ENCODE data around the gene OLA1. TPM values are rescaled to one million over a fixed set of nuclear protein-coding genes. Genes with fewer than 3 reads are reported as not detected.

OLA1 gene
- polyA plus RNA-seq, 2 donors = 40.2 to 77.1 TPM

- H3K9me3 ChIP-seq (ENCODE audit: control insufficient read depth in 2 of 2, insufficient read depth in 1 of 2, low read depth in 1 of 2, low read length in 1 of 2) = no peaks in the 10 kb centered on the region
- H3K27me3 ChIP-seq (ENCODE audit: control insufficient read depth in 1 of 2, insufficient read depth in 2 of 2, low read length in 2 of 2) = no peaks in the 10 kb centered on the region
- H3K4me3 ChIP-seq (ENCODE audit: low read depth in 1 of 2, low read length in 2 of 2) = no peak overlapping the region
- no peaks in the 10 kb centered on the region for H3K36me3 ChIP-seq (ENCODE audit: control insufficient read depth in 2 of 2, insufficient read depth in 2 of 2, low read length in 1 of 2)
- H3K4me1 ChIP-seq (ENCODE audit: control insufficient read depth in 2 of 2, insufficient read depth in 2 of 2, low read length in 1 of 2) = no peaks in the 10 kb centered on the region
- WGBS, 2 donors = 65 to 68% methylated on average over 1 of the region's 1 CpG
- H3K27ac ChIP-seq (ENCODE audit: low read depth in 2 of 2, low read length in 1 of 2) = no peak overlapping the region
These were observed 63.4 kb downstream of the OLA1 start for GRCh38 chr2:174184915-174185314.

DNA sequence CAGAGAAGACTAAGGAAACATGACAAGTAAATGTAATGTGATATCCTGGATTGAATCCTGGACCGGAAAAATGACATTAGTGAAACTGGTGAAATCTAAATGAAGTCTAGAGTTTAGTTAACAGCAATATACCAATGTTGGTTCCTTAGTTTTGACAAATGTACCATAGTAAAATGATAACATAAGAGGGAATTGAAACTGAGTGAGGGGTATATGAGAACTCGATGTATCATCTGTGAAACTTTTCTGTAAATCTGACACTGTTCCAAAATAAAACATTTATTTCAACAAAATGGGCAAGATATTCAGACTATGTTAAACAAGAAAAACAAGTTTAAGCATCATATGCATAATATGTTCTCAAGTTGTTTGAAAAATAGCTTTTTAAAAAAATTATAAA lies 63.8 kb downstream of the OLA1 start:
- H3K36me3 ChIP-seq (ENCODE audit: control insufficient read depth in 2 of 2, insufficient read depth in 2 of 2, low read length in 1 of 2) = no peaks in the 10 kb centered on the region
- no peaks in the 10 kb centered on the region for H3K27me3 ChIP-seq (ENCODE audit: control insufficient read depth in 1 of 2, insufficient read depth in 2 of 2, low read length in 2 of 2)
- H3K27ac ChIP-seq (ENCODE audit: low read depth in 2 of 2, low read length in 1 of 2) = no peak overlapping the region
- no peaks in the 10 kb centered on the region for H3K9me3 ChIP-seq (ENCODE audit: control insufficient read depth in 2 of 2, insufficient read depth in 1 of 2, low read depth in 1 of 2, low read length in 1 of 2)
- no peaks in the 10 kb centered on the region for H3K4me1 ChIP-seq (ENCODE audit: control insufficient read depth in 2 of 2, insufficient read depth in 2 of 2, low read length in 1 of 2)
- H3K4me3 ChIP-seq (ENCODE audit: low read depth in 1 of 2, low read length in 2 of 2) = no peak overlapping the region
- WGBS, 2 donors = 85 to 88% methylated on average over 2 of the region's 2 CpGs

GRCh38 chr2:174183076-174183475 lies 65.3 kb downstream of the OLA1 start:
- H3K4me3 ChIP-seq (ENCODE audit: low read depth in 1 of 2, low read length in 2 of 2) = no peak overlapping the region
- H3K4me1 ChIP-seq (ENCODE audit: control insufficient read depth in 2 of 2, insufficient read depth in 2 of 2, low read length in 1 of 2) = no peaks in the 10 kb centered on the region
- no peaks in the 10 kb centered on the region for H3K27me3 ChIP-seq (ENCODE audit: control insufficient read depth in 1 of 2, insufficient read depth in 2 of 2, low read length in 2 of 2)
- no peaks in the 10 kb centered on the region for H3K9me3 ChIP-seq (ENCODE audit: control insufficient read depth in 2 of 2, insufficient read depth in 1 of 2, low read depth in 1 of 2, low read length in 1 of 2)
- H3K36me3 ChIP-seq (ENCODE audit: control insufficient read depth in 2 of 2, insufficient read depth in 2 of 2, low read length in 1 of 2) = no peaks in the 10 kb centered on the region
- H3K27ac ChIP-seq (ENCODE audit: low read depth in 2 of 2, low read length in 1 of 2) = no peak overlapping the region
- WGBS, 2 donors = 70 to 78% methylated on average over 1 of the region's 1 CpG

DNA sequence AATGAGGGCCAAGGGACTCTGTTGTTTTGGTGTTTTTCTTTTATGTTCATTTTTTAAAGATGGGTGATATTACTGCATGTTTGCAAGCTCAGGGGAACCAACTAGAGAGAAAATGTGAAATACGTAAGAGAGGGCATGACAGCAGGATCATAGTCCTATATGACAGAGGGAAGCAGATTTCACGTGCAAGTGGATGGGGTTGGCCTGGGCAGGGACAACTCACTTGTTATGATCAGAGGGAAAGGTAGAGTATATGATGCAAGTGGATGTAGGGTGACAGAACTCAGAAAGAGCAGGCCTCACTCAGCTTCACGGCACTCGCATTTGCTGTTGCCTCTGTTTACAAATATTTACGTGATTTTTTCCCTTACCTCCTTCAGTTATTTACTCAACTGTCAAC lies 67.0 kb downstream of the OLA1 start:
- no peak overlapping the region for H3K27ac ChIP-seq (ENCODE audit: low read depth in 2 of 2, low read length in 1 of 2)
- H3K4me1 ChIP-seq (ENCODE audit: control insufficient read depth in 2 of 2, insufficient read depth in 2 of 2, low read length in 1 of 2) = no peaks in the 10 kb centered on the region
- no peaks in the 10 kb centered on the region for H3K27me3 ChIP-seq (ENCODE audit: control insufficient read depth in 1 of 2, insufficient read depth in 2 of 2, low read length in 2 of 2)
- 95 to 96% methylated on average over 5 of the region's 5 CpGs for WGBS, 2 donors
- no peaks in the 10 kb centered on the region for H3K9me3 ChIP-seq (ENCODE audit: control insufficient read depth in 2 of 2, insufficient read depth in 1 of 2, low read depth in 1 of 2, low read length in 1 of 2)
- no peak overlapping the region for H3K4me3 ChIP-seq (ENCODE audit: low read depth in 1 of 2, low read length in 2 of 2)
- no peaks in the 10 kb centered on the region for H3K36me3 ChIP-seq (ENCODE audit: control insufficient read depth in 2 of 2, insufficient read depth in 2 of 2, low read length in 1 of 2)

DNA sequence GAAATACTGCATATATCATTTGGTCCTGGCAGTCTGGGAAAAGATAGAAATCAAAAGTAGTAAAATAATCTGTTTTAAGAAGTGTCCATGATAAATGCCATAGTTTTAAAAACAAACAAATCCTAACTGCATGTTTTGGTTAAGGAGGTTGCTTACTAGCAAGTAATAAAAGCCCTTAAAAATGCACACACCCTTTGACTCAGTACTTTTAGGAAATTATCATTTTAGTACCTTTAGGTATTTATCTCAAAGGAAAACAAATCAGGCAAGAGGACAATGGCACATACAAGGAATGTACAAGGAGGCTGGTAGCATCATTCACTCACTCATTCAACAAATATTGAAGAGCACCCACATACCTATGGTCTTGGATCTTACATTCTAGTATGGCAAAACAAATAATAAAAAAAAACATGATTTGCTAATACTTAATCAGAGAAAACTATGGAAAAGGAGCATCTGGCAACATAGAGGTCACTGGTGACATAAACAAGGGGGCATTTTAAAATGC lies 67.6 kb downstream of the OLA1 start:
- Histone ChIP-seq H3K9me3 (ENCODE audit: control insufficient read depth in 2 of 2, insufficient read depth in 1 of 2, low read depth in 1 of 2, low read length in 1 of 2) (no peaks in the 10 kb centered on the region), H3K4me1 (ENCODE audit: control insufficient read depth in 2 of 2, insufficient read depth in 2 of 2, low read length in 1 of 2) (no peaks in the 10 kb centered on the region), H3K36me3 (ENCODE audit: control insufficient read depth in 2 of 2, insufficient read depth in 2 of 2, low read length in 1 of 2) (no peaks in the 10 kb centered on the region), H3K4me3 (ENCODE audit: low read depth in 1 of 2, low read length in 2 of 2) (no peak overlapping the region), H3K27ac (ENCODE audit: low read depth in 2 of 2, low read length in 1 of 2) (no peak overlapping the region), H3K27me3 (ENCODE audit: control insufficient read depth in 1 of 2, insufficient read depth in 2 of 2, low read length in 2 of 2) (no peaks in the 10 kb centered on the region)

DNA sequence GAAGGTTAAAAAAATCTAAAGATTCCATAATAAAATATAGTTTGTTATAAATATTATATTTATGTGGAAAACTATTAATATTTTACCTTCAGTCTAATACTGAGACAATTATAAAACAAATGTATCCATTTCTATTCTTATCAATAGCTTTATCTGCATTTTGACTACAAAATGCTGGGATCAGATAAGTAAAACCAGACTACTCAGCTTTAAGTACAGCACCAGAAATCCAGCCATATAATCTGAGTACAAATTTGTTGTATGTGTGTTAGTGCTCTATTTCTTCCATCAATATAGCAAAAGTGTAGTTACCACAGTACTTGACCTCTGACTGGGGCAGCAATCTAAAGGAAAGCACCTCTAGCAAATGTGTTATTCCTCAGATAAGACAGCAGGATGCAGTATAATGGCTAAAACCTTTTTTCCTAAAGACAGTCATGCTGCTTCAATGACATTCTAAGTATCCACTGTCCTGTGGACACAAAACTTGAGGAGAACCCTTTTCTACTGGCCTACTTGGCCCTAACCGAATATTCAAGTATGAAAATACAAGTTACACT lies 68.1 kb downstream of the OLA1 start:
- no peaks in the 10 kb centered on the region for H3K4me1 ChIP-seq (ENCODE audit: control insufficient read depth in 2 of 2, insufficient read depth in 2 of 2, low read length in 1 of 2)
- 86 to 90% methylated on average over 1 of the region's 1 CpG for WGBS, 2 donors
- H3K36me3 ChIP-seq (ENCODE audit: control insufficient read depth in 2 of 2, insufficient read depth in 2 of 2, low read length in 1 of 2) = no peaks in the 10 kb centered on the region
- H3K9me3 ChIP-seq (ENCODE audit: control insufficient read depth in 2 of 2, insufficient read depth in 1 of 2, low read depth in 1 of 2, low read length in 1 of 2) = no peaks in the 10 kb centered on the region
- H3K27ac ChIP-seq (ENCODE audit: low read depth in 2 of 2, low read length in 1 of 2) = no peak overlapping the region
- H3K4me3 ChIP-seq (ENCODE audit: low read depth in 1 of 2, low read length in 2 of 2) = no peak overlapping the region
- H3K27me3 ChIP-seq (ENCODE audit: control insufficient read depth in 1 of 2, insufficient read depth in 2 of 2, low read length in 2 of 2) = no peaks in the 10 kb centered on the region

- 66 to 69% methylated on average over 2 of the region's 2 CpGs for WGBS, 2 donors
- no peaks in the 10 kb centered on the region for H3K27me3 ChIP-seq (ENCODE audit: control insufficient read depth in 1 of 2, insufficient read depth in 2 of 2, low read length in 2 of 2)
- no peaks in the 10 kb centered on the region for H3K36me3 ChIP-seq (ENCODE audit: control insufficient read depth in 2 of 2, insufficient read depth in 2 of 2, low read length in 1 of 2)
- no peak overlapping the region for H3K4me3 ChIP-seq (ENCODE audit: low read depth in 1 of 2, low read length in 2 of 2)
- H3K9me3 ChIP-seq (ENCODE audit: control insufficient read depth in 2 of 2, insufficient read depth in 1 of 2, low read depth in 1 of 2, low read length in 1 of 2) = no peaks in the 10 kb centered on the region
- no peaks in the 10 kb centered on the region for H3K4me1 ChIP-seq (ENCODE audit: control insufficient read depth in 2 of 2, insufficient read depth in 2 of 2, low read length in 1 of 2)
- no peak overlapping the region for H3K27ac ChIP-seq (ENCODE audit: low read depth in 2 of 2, low read length in 1 of 2)
These were observed 70.9 kb downstream of the OLA1 start for GRCh38 chr2:174177316-174177890.

GRCh38 chr2:174176898-174177297 lies 71.4 kb downstream of the OLA1 start:
- 68 to 77% methylated on average over 1 of the region's 1 CpG for WGBS, 2 donors
- no peaks in the 10 kb centered on the region for H3K4me1 ChIP-seq (ENCODE audit: control insufficient read depth in 2 of 2, insufficient read depth in 2 of 2, low read length in 1 of 2)

GRCh38 chr2:174174741-174175140 lies 73.6 kb downstream of the OLA1 start:
- no peaks in the 10 kb centered on the region for H3K36me3 ChIP-seq (ENCODE audit: control insufficient read depth in 2 of 2, insufficient read depth in 2 of 2, low read length in 1 of 2)
- H3K27me3 ChIP-seq (ENCODE audit: control insufficient read depth in 1 of 2, insufficient read depth in 2 of 2, low read length in 2 of 2) = no peaks in the 10 kb centered on the region
- H3K4me1 ChIP-seq (ENCODE audit: control insufficient read depth in 2 of 2, insufficient read depth in 2 of 2, low read length in 1 of 2) = no peaks in the 10 kb centered on the region
- WGBS, 2 donors = 80 to 84% methylated on average over 2 of the region's 2 CpGs
- H3K27ac ChIP-seq (ENCODE audit: low read depth in 2 of 2, low read length in 1 of 2) = no peak overlapping the region
- no peak overlapping the region for H3K4me3 ChIP-seq (ENCODE audit: low read depth in 1 of 2, low read length in 2 of 2)
- H3K9me3 ChIP-seq (ENCODE audit: control insufficient read depth in 2 of 2, insufficient read depth in 1 of 2, low read depth in 1 of 2, low read length in 1 of 2) = no peaks in the 10 kb centered on the region

More at GRCh38 chr2:174176898-174177297, 71.4 kb downstream of the OLA1 start:
- Histone ChIP-seq H3K27ac (ENCODE audit: low read depth in 2 of 2, low read length in 1 of 2) (no peak overlapping the region), H3K9me3 (ENCODE audit: control insufficient read depth in 2 of 2, insufficient read depth in 1 of 2, low read depth in 1 of 2, low read length in 1 of 2) (no peaks in the 10 kb centered on the region), H3K4me3 (ENCODE audit: low read depth in 1 of 2, low read length in 2 of 2) (no peak overlapping the region), H3K27me3 (ENCODE audit: control insufficient read depth in 1 of 2, insufficient read depth in 2 of 2, low read length in 2 of 2) (no peaks in the 10 kb centered on the region), H3K36me3 (ENCODE audit: control insufficient read depth in 2 of 2, insufficient read depth in 2 of 2, low read length in 1 of 2) (no peaks in the 10 kb centered on the region)

DNA sequence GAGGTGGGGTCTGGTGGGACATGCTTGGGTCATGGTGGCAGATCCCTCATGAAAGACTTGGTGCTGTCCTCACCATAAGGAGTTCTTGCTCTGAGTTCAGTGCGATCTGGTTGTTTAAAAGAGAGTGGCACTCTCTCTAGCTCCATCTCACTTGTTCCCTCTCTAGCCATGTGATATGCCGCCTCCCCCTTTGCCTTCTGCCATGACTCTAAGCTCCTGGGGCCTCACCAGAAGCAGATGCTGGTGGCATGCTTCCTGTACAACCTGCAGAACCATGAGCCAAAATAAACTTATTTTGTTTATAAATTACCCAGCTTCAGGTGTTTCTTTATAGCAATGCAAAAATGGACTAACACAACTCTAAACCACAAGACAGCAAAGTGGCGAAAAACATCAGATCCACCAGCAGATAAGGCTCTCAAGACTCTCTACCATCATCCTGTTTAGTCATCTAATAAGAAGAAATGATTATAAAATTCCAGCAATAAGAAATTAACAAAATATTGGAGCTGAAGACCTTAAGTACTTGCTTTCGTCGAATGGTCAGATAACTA lies 75.5 kb downstream of the OLA1 start:
- H3K4me3 ChIP-seq (ENCODE audit: low read depth in 1 of 2, low read length in 2 of 2) = no peak overlapping the region
- no peaks in the 10 kb centered on the region for H3K4me1 ChIP-seq (ENCODE audit: control insufficient read depth in 2 of 2, insufficient read depth in 2 of 2, low read length in 1 of 2)
- WGBS, 2 donors = 89 to 97% methylated on average over 5 of the region's 5 CpGs
- H3K9me3 ChIP-seq (ENCODE audit: control insufficient read depth in 2 of 2, insufficient read depth in 1 of 2, low read depth in 1 of 2, low read length in 1 of 2) = no peaks in the 10 kb centered on the region
- no peaks in the 10 kb centered on the region for H3K27me3 ChIP-seq (ENCODE audit: control insufficient read depth in 1 of 2, insufficient read depth in 2 of 2, low read length in 2 of 2)
- H3K36me3 ChIP-seq (ENCODE audit: control insufficient read depth in 2 of 2, insufficient read depth in 2 of 2, low read length in 1 of 2) = no peaks in the 10 kb centered on the region
- H3K27ac ChIP-seq (ENCODE audit: low read depth in 2 of 2, low read length in 1 of 2) = no peak overlapping the region
